Germinal center (tissue), 1 donor: ENCODE results near the gene CAMTA1.

Source experiments
- DNase-seq: peaks from one replicate; pipeline ENCODE4 v3.0.0; 2012; ENCODE audit warnings: mixed read lengths, low spot score

Gene CAMTA1

GRCh38 chr1:7616076-7616832 lies 831.0 kb downstream of the CAMTA1 start:
- peak; percentile 25 for DNase-seq

DNA sequence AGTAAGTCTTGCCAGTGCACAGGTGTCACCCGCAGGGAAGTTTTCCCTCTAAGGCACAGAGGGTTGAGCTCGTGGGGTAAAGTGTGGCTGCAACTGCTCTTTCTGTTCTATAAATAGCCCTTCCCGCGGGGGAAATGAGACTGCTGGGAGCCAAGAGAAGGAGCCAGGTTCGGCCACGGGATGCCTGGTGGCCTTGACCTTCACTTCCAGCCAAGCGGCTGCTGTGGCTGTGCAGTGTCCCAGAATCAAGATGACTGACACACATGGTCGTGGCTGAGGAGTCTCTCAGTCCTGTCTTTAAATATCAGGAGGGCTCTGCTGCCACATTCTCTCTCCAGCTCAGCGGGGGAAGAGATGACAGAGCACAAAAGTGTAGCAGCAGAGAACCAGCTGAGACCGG lies 831.7 kb downstream of the CAMTA1 start:
- DNase-seq = no peak

- no peak for DNase-seq
These were observed 832.6 kb downstream of the CAMTA1 start for GRCh38 chr1:7617826-7618225.

GRCh38 chr1:7620196-7620595 lies 834.9 kb downstream of the CAMTA1 start:
- no peak for DNase-seq

- no peak for DNase-seq
These were observed 836.3 kb downstream of the CAMTA1 start for GRCh38 chr1:7621334-7622219.

- DNase-seq = no peak
These were observed 838.6 kb downstream of the CAMTA1 start for GRCh38 chr1:7623842-7624241.

DNA sequence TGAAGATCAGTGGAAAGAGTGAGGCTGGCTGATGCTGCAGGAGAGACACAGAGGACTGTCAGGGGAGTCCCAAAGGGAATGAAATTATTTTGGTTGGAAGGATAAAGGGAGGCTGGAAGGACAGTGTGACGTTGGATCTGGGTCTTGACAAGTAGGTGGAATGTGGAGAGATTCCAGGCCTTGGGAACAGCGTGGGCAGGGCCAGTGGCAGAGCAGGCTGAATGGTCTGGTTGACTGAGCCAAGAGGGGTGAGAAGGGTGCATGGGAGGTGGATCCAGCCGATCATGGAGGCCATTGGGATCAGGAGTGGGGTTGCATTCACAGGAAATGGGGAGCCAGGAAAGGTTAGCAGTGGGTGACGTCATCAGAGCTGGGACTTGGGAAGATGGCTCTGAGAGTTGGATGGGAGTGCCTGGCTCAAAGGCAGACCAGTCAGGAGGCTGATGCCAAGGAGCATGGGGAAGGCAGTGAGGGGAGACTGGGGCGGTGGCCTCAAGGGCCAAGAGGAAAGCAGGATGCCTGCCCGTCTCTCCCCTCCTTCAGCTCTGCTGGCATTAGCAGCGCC lies 839.6 kb downstream of the CAMTA1 start:
- no peak for DNase-seq

DNA sequence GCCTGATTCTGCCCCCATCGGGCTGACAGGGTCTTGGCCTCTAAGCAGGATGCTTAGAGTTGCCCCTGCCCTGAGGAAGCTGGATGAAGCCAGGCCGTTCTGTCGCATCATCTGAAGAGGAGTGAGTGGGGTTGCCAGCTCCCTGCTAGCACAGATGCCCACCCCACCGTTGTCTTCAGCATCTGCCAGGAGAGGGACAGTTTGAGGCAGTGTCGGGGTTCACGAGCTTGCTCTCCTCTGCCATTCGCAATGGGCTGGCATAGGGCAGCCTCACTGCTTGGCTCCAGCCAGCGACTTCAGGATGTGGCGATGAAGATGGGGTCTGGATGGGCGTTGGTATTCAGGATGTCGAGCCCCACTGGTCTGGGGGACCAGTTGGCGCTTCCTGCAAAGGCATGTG lies 840.1 kb downstream of the CAMTA1 start:
- no peak for DNase-seq

GRCh38 chr1:7628273-7628672 lies 843.0 kb downstream of the CAMTA1 start:
- DNase-seq = no peak

GRCh38 chr1:7629011-7629410 lies 843.8 kb downstream of the CAMTA1 start:
- no peak for DNase-seq

- DNase-seq = no peak
These were observed 844.4 kb downstream of the CAMTA1 start for GRCh38 chr1:7629465-7630195.

GRCh38 chr1:7630378-7630777 lies 845.1 kb downstream of the CAMTA1 start:
- DNase-seq = no peak

- no peak for DNase-seq
These were observed 846.9 kb downstream of the CAMTA1 start for GRCh38 chr1:7632176-7632575.

DNA sequence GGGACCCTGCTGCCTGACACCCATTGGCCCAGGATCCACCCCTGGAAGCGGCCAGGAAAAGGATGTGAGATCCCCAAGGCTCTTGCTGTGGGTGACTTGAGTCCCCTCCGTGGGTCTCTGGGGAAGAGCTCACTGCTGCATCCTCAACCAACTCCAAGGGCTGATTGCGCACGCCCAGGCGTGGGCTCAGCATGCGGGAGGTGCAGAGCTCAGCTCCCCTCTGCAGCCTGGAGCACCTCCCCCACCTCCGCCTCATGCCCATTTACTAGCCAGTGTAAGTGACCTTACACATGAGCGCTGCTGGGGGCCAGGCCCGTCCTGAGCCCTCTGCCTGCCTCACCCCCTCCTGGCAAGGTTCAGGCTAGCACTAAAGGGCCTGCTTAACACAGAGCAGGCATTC lies 847.4 kb downstream of the CAMTA1 start:
- no peak for DNase-seq

- no peak for DNase-seq
These were observed 848.4 kb downstream of the CAMTA1 start for GRCh38 chr1:7633506-7634245.

DNA sequence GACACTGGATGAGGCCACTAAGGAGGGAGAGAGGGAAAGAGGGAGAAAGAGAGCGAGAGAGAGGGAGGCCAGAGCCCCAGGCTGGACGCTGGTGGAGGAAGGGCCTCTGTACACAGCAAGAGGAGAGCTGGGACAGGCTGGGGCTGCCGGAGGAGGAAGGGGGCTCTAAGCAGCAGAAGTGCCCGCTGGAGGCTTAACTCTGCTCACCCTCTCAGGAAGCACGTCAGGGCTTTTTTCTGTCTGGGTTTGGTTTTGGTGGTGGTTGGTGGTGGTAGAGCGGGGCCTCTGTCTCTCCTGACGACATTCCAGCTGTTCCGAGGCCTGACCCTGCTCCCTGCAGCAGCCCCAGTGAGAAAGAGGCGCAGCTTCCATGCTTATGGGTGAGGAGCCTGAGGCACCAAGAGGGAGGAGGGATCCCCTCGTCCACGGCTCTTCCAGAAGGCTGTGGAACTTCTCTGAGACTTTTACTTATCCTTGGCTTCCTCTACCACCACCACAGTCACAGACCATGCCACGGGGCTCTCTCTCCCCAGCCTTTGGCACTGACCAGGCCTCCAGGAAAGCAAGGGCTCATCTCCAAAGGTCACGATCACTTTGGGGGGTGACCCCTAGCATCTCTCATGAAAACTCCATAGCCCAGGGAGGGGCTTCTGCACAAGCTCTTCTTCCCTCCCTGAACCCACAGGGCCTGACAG lies 849.4 kb downstream of the CAMTA1 start:
- no peak for DNase-seq

DNA sequence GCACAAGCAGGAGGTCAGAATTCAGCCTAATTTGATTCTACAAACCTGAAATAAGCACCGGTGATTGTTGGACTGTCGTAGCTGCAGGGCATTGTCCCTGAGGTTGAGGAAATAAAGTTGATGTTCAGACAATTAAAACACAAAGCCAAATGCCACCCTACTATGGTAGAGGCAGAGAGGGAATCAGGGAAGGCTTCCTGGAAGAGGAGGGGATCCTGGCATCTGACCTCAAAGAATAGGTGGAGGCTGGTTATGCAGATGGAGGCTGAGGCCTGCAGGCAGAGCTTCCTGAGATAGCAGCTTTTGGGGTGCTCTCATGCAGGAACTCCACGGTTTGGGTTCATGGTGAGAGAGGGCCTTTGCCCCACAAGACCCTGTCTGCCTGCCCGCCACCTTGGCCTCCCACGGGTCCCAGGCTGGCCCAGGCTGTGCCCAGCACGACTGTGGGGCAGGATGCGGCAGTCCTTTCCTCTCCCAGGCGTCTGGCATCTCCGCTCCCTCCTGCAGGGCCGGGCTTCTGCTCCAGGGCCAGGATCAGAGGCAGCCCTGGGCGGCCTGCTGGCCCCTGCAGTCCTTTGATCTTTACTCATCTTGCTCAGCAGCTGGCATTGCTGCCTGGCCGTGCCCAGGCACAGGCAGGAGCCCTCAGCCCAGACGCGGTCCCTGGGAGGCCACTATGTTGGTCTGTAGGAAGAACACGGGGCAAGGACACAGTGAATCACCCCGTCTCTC lies 851.7 kb downstream of the CAMTA1 start:
- no peak for DNase-seq

- no peak for DNase-seq
These were observed 852.8 kb downstream of the CAMTA1 start for GRCh38 chr1:7638078-7638477.

DNA sequence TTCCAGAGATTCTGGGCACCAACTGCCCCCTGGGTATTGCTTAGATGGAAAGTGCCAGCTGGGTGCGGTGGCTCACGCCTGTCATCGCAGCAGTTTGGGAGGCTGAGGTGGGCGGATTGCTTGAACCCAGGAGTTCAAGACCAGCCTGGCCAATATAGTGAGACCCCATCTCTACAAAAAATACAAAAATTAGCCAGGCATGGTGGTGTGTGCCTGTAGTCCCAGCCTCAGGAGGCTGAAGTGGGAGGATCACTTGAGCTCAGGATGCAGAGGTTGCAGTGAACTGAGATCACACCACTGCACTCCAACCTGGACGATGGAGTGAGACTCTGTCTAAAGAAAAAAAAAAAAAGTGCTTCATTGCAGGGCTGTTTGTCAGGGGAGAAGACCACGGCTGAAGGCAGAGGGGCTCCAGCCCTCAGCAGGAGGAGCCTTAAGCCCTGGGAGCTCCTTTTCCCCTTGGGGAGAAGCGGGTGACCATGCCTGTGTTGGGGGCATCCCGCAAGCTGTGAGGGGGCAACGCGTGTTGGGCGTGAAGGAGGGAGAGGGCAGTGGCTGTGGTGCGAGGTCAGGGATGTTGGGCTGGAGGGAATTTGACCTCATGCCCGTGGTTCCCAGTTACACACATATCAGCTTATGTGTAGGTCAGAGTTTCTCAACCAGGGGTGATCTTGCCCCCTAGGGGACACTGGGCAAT lies 854.3 kb downstream of the CAMTA1 start:
- no peak for DNase-seq

- no peak for DNase-seq
These were observed 855.1 kb downstream of the CAMTA1 start for GRCh38 chr1:7640350-7640749.
